Mucosa of stomach (tissue), 1 donor: ENCODE results near the gene MXRA8.
"Not testable (repeated sequence)": the region's sequence is repeated elsewhere in the genome, so short reads cannot be mapped to it uniquely, and the experiment has no call there.

Experiments
- H3K27me3 ChIP-seq: one replicate; pipeline ENCODE4 v1.7.0; 2013; ENCODE audit warnings: mild to moderate bottlenecking, low read length; ENCODE audit not compliant: control insufficient read depth, insufficient read depth
- H3K36me3 ChIP-seq: one replicate; pipeline ENCODE4 v1.7.0; 2013; ENCODE audit warnings: low read length; ENCODE audit not compliant: control insufficient read depth, insufficient read depth
- H3K4me1 ChIP-seq: one replicate; pipeline ENCODE4 v1.7.0; 2013; ENCODE audit warnings: mild to moderate bottlenecking, low read length; ENCODE audit not compliant: control insufficient read depth, insufficient read depth
- H3K4me3 ChIP-seq: one replicate; pipeline ENCODE4 v1.7.0; 2013; ENCODE audit warnings: low read length
- H3K9ac ChIP-seq: one replicate; pipeline ENCODE4 v1.7.0; 2013; ENCODE audit warnings: mild to moderate bottlenecking, low read length, moderate library complexity
- H3K9me3 ChIP-seq: one replicate; pipeline ENCODE4 v1.7.0; 2013; ENCODE audit warnings: mild to moderate bottlenecking, low read length, moderate library complexity; ENCODE audit not compliant: control insufficient read depth
- donor health status: Pancreatic carcinoma.

MXRA8 gene

GRCh38 chr1:1387098-1388077, 29.0 kb upstream of the MXRA8 start:
- Histone ChIP-seq H3K27me3 (no peaks in the 10 kb centered on the region), H3K9me3 (no peaks in the 10 kb centered on the region), H3K4me3 (no peak overlapping the region), H3K9ac (no peak overlapping the region), H3K36me3 (peaks cover 47% of the 10 kb centered on the region), H3K4me1 (no peaks in the 10 kb centered on the region)

- Histone ChIP-seq H3K4me1 (no peaks in the 10 kb centered on the region), H3K27me3 (no peaks in the 10 kb centered on the region), H3K4me3 (no peak overlapping the region), H3K9ac (no peak overlapping the region), H3K9me3 (no peaks in the 10 kb centered on the region), H3K36me3 (peaks cover 42% of the 10 kb centered on the region)
Observed at GRCh38 chr1:1385931-1386330, 27.6 kb upstream of the MXRA8 start.

- not testable (repeated sequence) for H3K4me3 ChIP-seq, H3K27me3 ChIP-seq, H3K4me1 ChIP-seq, H3K9ac ChIP-seq, H3K9me3 ChIP-seq
- peaks cover 37% of the 10 kb centered on the region for H3K36me3 ChIP-seq
Observed at GRCh38 chr1:1385339-1385738, 27.0 kb upstream of the MXRA8 start.

GRCh38 chr1:1381294-1381693, 22.9 kb upstream of the MXRA8 start:
- Histone ChIP-seq H3K4me3 (no peak overlapping the region), H3K36me3 (peaks cover 7% of the 10 kb centered on the region)

GRCh38 chr1:1380860-1381259, 22.5 kb upstream of the MXRA8 start:
- no peaks in the 10 kb centered on the region for H3K9me3 ChIP-seq
- H3K27me3 ChIP-seq, result no peaks in the 10 kb centered on the region
- H3K4me1 ChIP-seq, result peaks cover 5% of the 10 kb centered on the region
- H3K4me3 ChIP-seq, result no peak overlapping the region
- H3K9ac ChIP-seq, result no peak overlapping the region
- peaks cover 2% of the 10 kb centered on the region for H3K36me3 ChIP-seq

More at GRCh38 chr1:1381294-1381693, 22.9 kb upstream of the MXRA8 start:
- peaks cover under 1% of the 10 kb centered on the region for H3K4me1 ChIP-seq
- no peaks in the 10 kb centered on the region for H3K27me3 ChIP-seq
- H3K9me3 ChIP-seq, result no peaks in the 10 kb centered on the region
- no peak overlapping the region for H3K9ac ChIP-seq

GRCh38 chr1:1377540-1378205, 19.3 kb upstream of the MXRA8 start:
- H3K4me1 ChIP-seq, result peaks cover 18% of the 10 kb centered on the region
- H3K36me3 ChIP-seq, result no peaks in the 10 kb centered on the region
- no peak overlapping the region for H3K9ac ChIP-seq

GRCh38 chr1:1376551-1377226, 18.3 kb upstream of the MXRA8 start:
- Histone ChIP-seq H3K9me3 (no peaks in the 10 kb centered on the region), H3K4me1 (peaks cover 26% of the 10 kb centered on the region), H3K4me3 (no peak overlapping the region), H3K9ac (peak overlapping the region; percentile 92), H3K27me3 (no peaks in the 10 kb centered on the region), H3K36me3 (no peaks in the 10 kb centered on the region)

More at GRCh38 chr1:1377540-1378205, 19.3 kb upstream of the MXRA8 start:
- Histone ChIP-seq H3K27me3 (no peaks in the 10 kb centered on the region), H3K9me3 (no peaks in the 10 kb centered on the region), H3K4me3 (no peak overlapping the region)

- no peaks in the 10 kb centered on the region for H3K27me3 ChIP-seq
- H3K9me3 ChIP-seq, result no peaks in the 10 kb centered on the region
- H3K4me1 ChIP-seq, result peaks cover 29% of the 10 kb centered on the region
- H3K9ac ChIP-seq, result peak within 1 kb of the TSS; percentile 92
- peak within 1 kb of the TSS; percentile 80 for H3K4me3 ChIP-seq
- H3K36me3 ChIP-seq, result no peaks in the 10 kb centered on the region
Observed at GRCh38 chr1:1374929-1375662, 16.7 kb upstream of the MXRA8 start, which contains the start of gene AURKAIP1. Gene AURKAIP1 (minus strand): TSS chr1:1375207. CDS start chr1:1374756, 451 bp downstream.

- H3K9ac ChIP-seq, result peak overlapping the region; percentile 92
- peaks cover 29% of the 10 kb centered on the region for H3K4me1 ChIP-seq
- H3K4me3 ChIP-seq, result peak overlapping the region; percentile 74
- no peaks in the 10 kb centered on the region for H3K27me3 ChIP-seq
- no peaks in the 10 kb centered on the region for H3K9me3 ChIP-seq
- H3K36me3 ChIP-seq, result no peaks in the 10 kb centered on the region
Observed at GRCh38 chr1:1374589-1374928, 16.2 kb upstream of the MXRA8 start.

- Histone ChIP-seq H3K9ac (peak overlapping the region; percentile 92), H3K9me3 (no peaks in the 10 kb centered on the region), H3K4me1 (peaks cover 29% of the 10 kb centered on the region), H3K36me3 (no peaks in the 10 kb centered on the region), H3K4me3 (peak overlapping the region; percentile 74), H3K27me3 (no peaks in the 10 kb centered on the region)
Observed at GRCh38 chr1:1373815-1374588, 15.6 kb upstream of the MXRA8 start.
